OCI-LY7 (cell line): ENCODE data around the gene SYT2. TPM values are rescaled to one million over a fixed set of nuclear protein-coding genes. Genes with fewer than 3 reads are reported as not detected.

Source experiments
- BruUV-seq: library from RNA; stranded (reverse); fragments of 400-500 nt; replicated peaks from 2 replicates; lab custom pipeline; 2021; lab: Mats Ljungman, UMichigan
- CTCF ChIA-PET: fragments of 300-600 bp; sonication (Branson Sonifier 250); formaldehyde crosslinking; loops from one replicate; lab custom pipeline; 2022; ENCODE audit warnings: antibody characterized with exemption; ENCODE audit not compliant: unreplicated experiment; lab: Charles Lee
- POLR2A ChIA-PET: fragments of 300-600 bp; sonication (Branson Sonifier 250); formaldehyde crosslinking; loops from one replicate; lab custom pipeline; 2022; ENCODE audit warnings: antibody characterized with exemption; lab: Charles Lee
- DNase-seq: peaks from one replicate; pipeline ENCODE4 v3.0.0-alpha.2; 2015; ENCODE audit warnings: low spot score
- H2AFZ ChIP-seq: fragments of 200-600 bp; sonication (generic), shearing (Covaris generic); 2 replicates; pipeline ENCODE4 v1.6.1; 2014; ENCODE audit warnings: mild to moderate bottlenecking, antibody characterized with exemption, low read length, moderate library complexity
- H3K27ac ChIP-seq: fragments of 200-600 bp; sonication (generic); 2 replicates; pipeline ENCODE4 v1.5.1; 2014; ENCODE audit warnings: mixed run types, low read depth, mild to moderate bottlenecking, moderate library complexity, low read length, inconsistent platforms; ENCODE audit not compliant: poor library complexity, severe bottlenecking
- H3K36me3 ChIP-seq: fragments of 200-600 bp; sonication (generic); 2 replicates; pipeline ENCODE4 v1.6.1; 2014; ENCODE audit warnings: mild to moderate bottlenecking, antibody characterized with exemption, low read length, moderate library complexity, mixed read lengths; ENCODE audit not compliant: insufficient read depth
- H3K4me1 ChIP-seq: fragments of 200-600 bp; sonication (generic); 2 replicates; pipeline ENCODE4 v1.5.1; 2014; ENCODE audit warnings: mild to moderate bottlenecking, low read length; ENCODE audit not compliant: insufficient read depth, poor library complexity, severe bottlenecking
- H3K4me2 ChIP-seq: fragments of 200-600 bp; sonication (generic); 2 replicates; pipeline ENCODE4 v1.6.1; 2014; ENCODE audit warnings: mild to moderate bottlenecking, low read length
- H3K4me3 ChIP-seq: fragments of 200-600 bp; sonication (generic); 2 replicates; pipeline ENCODE4 v1.5.1; 2014; ENCODE audit warnings: mild to moderate bottlenecking, low read depth, low read length; ENCODE audit not compliant: poor library complexity, severe bottlenecking
- H3K79me2 ChIP-seq: fragments of 200-600 bp; sonication (generic); 2 replicates; pipeline ENCODE4 v1.6.1; 2016; ENCODE audit warnings: low read depth, mild to moderate bottlenecking, low read length, moderate library complexity, mixed read lengths; ENCODE audit not compliant: insufficient read depth
- H3K9me2 ChIP-seq: fragments of 200-600 bp; sonication (generic); 2 replicates; pipeline ENCODE4 v1.6.1; 2016; ENCODE audit warnings: mild to moderate bottlenecking, low read length, mixed read lengths; ENCODE audit not compliant: insufficient read depth
- H3K9me3 ChIP-seq: fragments of 200-600 bp; sonication (generic); 2 replicates; pipeline ENCODE4 v1.6.1; 2014; ENCODE audit warnings: mild to moderate bottlenecking, mixed run types, low read length, mixed read lengths
- H4K20me1 ChIP-seq: fragments of 200-600 bp; sonication (generic); 2 replicates; pipeline ENCODE4 v1.6.1; 2014; ENCODE audit warnings: mild to moderate bottlenecking, antibody characterized with exemption, low read length, moderate library complexity, mixed read lengths; ENCODE audit not compliant: insufficient read depth
- EZH2phosphoT487 ChIP-seq: fragments of 200-600 bp; sonication (generic); IDR thresholded peaks from 2 replicates; pipeline ENCODE4 v1.6.1; 2018; ENCODE audit warnings: low read depth, borderline replicate concordance, mild to moderate bottlenecking, mixed run types, antibody characterized with exemption, low read length, moderate library complexity, mixed read lengths
- intact Hi-C: fragments of 100-400 bp; cut with micrococcal nuclease; formaldehyde crosslinking; loops from one replicate; pipeline ENCODE4 v1.10.0; 2022; ENCODE audit not compliant: unreplicated experiment
- total RNA-seq, 2 experiments: library from RNA; depleted of rRNA in 1 of 2; stranded (reverse); fragments of >200 nt in 1 of 2; shearing (Covaris generic) in 1 of 2; gene quantifications; 2 replicates each; pipeline ENCODE4 v1.2.3, GENCODE V29; 2014 to 2022
- TF ChIP-seq, protein P1 (sequence below): fragments of 200-600 bp; sonication (generic); conservative IDR thresholded peaks from 2 replicates; pipeline ENCODE4 v1.5.1; 2014; ENCODE audit warnings: mild to moderate bottlenecking, antibody characterized with exemption, low read length, moderate library complexity, mixed read lengths

Gene SYT2
- total RNA-seq, 2 experiments from 2014 or later = not detected

DNA sequence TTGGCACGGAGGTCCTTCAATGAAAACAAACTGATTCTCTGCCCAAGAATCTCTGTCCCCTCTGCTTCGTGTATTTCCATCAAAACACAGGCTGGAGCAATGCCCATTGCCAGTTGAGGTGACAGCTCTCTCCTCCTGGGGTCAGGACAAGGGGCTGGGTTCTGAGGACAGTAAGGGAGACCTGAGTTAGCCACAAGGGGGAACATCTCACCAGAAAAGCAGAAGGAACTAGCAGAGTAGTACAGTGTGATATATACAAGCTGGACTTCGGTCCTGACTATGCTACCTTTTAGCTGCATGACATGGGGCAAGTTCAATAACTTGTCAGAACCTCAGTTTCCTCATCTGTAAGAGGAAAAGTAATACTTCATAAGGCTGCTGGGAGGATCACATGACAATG is 50.3 kb downstream of the SYT2 start:
- ChIA-PET POLR2A (no interaction called here), CTCF (no interaction called here)
- Histone ChIP-seq H3K27ac (no peak overlapping the region), H3K9me3 (no peaks in the 10 kb centered on the region), H3K4me2 (no peak overlapping the region), H3K4me3 (no peak overlapping the region), H3K4me1 (no peaks in the 10 kb centered on the region), H3K79me2 (no peaks in the 10 kb centered on the region), H2AFZ (no peak overlapping the region), H4K20me1 (no peaks in the 10 kb centered on the region), H3K36me3 (no peaks in the 10 kb centered on the region), H3K9me2 (no peaks in the 10 kb centered on the region)
- DNase-seq = no peak
- intact Hi-C loops = no loop called here
- TF ChIP-seq, protein P1, sequence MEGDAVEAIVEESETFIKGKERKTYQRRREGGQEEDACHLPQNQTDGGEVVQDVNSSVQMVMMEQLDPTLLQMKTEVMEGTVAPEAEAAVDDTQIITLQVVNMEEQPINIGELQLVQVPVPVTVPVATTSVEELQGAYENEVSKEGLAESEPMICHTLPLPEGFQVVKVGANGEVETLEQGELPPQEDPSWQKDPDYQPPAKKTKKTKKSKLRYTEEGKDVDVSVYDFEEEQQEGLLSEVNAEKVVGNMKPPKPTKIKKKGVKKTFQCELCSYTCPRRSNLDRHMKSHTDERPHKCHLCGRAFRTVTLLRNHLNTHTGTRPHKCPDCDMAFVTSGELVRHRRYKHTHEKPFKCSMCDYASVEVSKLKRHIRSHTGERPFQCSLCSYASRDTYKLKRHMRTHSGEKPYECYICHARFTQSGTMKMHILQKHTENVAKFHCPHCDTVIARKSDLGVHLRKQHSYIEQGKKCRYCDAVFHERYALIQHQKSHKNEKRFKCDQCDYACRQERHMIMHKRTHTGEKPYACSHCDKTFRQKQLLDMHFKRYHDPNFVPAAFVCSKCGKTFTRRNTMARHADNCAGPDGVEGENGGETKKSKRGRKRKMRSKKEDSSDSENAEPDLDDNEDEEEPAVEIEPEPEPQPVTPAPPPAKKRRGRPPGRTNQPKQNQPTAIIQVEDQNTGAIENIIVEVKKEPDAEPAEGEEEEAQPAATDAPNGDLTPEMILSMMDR = 0 out of 2 replicates have a peak, but pooled peaks have one; percentile 21
- no peak for TF ChIP-seq EZH2phosphoT487
- BruUV-seq = no TSS peak

DNA sequence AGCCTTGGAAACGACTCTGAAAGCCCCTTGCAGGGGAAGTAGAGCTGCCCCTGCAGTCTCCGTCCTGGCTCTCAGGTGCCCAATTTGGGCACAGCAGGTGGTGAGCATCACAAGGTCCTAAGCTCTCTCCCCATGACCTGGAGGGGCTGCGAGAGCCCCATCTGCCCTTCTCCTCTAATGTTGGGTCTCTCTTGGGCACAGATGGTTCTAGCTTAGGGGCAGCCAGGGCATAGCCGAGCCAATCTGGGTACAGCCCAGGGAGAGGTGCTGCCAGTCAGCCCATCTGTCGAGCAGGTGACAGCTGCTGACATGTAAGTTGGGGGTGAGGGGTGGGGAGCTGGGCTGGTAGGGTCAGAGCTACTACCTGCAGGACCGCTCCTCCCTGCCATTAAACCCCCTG is 50.7 kb downstream of the SYT2 start:
- Histone ChIP-seq H2AFZ (no peak overlapping the region), H4K20me1 (no peaks in the 10 kb centered on the region), H3K9me2 (no peaks in the 10 kb centered on the region), H3K9me3 (no peaks in the 10 kb centered on the region), H3K4me2 (no peak overlapping the region), H3K27ac (no peak overlapping the region), H3K4me3 (no peak overlapping the region), H3K36me3 (no peaks in the 10 kb centered on the region), H3K4me1 (no peaks in the 10 kb centered on the region), H3K79me2 (no peaks in the 10 kb centered on the region)
- ChIA-PET POLR2A (no interaction called here), CTCF (no interaction called here)
- intact Hi-C loops = no loop called here
- TF ChIP-seq EZH2phosphoT487 = no peak
- TF ChIP-seq, protein P1 = no peak
- no peak for DNase-seq
- BruUV-seq = no TSS peak

DNA sequence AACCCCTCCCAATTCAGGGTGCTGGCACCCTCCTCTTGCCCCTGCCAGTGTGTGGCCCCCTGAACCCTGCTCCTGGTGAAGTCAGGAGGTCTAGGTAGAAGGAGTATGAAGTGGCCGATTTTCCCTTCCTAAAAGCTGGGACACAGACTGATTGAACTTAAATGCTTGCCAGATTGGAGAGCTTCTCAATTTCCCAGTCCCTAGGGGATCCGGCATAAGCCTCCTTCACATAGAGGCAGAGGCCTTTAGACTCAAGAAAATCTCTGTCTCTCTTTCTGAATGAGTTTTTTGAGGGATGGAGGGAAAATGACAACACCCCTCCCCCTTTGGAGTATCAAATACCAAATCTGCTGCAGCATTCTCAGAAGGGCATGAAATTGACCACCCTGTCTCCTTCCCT is 51.5 kb downstream of the SYT2 start:
- intact Hi-C loops = no loop called here
- Histone ChIP-seq H2AFZ (no peak overlapping the region), H3K9me2 (no peaks in the 10 kb centered on the region), H3K36me3 (no peaks in the 10 kb centered on the region), H3K27ac (no peak overlapping the region), H4K20me1 (no peaks in the 10 kb centered on the region), H3K79me2 (no peaks in the 10 kb centered on the region), H3K4me1 (no peaks in the 10 kb centered on the region), H3K4me2 (no peak overlapping the region), H3K4me3 (no peak overlapping the region), H3K9me3 (no peaks in the 10 kb centered on the region)
- no peak for DNase-seq
- no peak for TF ChIP-seq EZH2phosphoT487
- TF ChIP-seq, protein P1 = no peak
- no TSS peak for BruUV-seq
- CTCF ChIA-PET = no interaction called here
- POLR2A ChIA-PET = no interaction called here
